GM12801 (cell line): Measurements from ENCODE around the gene SYNE2.

ENCODE experiments used
- CTCF ChIP-seq: IDR thresholded peaks from one replicate; pipeline ENCODE4 v1.5.1; 2011; ENCODE audit warnings: control low read depth; ENCODE audit not compliant: insufficient read length; ENCODE audit errors: extremely low read depth

Gene SYNE2

GRCh38 chr14:64221391-64222003 lies 368.7 kb downstream of the SYNE2 start:
- no peak for TF ChIP-seq CTCF

GRCh38 chr14:64225151-64225757 lies 372.4 kb downstream of the SYNE2 start:
- no peak for TF ChIP-seq CTCF

GRCh38 chr14:64227856-64228255 lies 375.1 kb downstream of the SYNE2 start:
- TF ChIP-seq CTCF: no peak

GRCh38 chr14:64229489-64229888 lies 376.7 kb downstream of the SYNE2 start:
- TF ChIP-seq CTCF: no peak

- no peak for TF ChIP-seq CTCF
These were observed 379.5 kb downstream of the SYNE2 start for GRCh38 chr14:64232095-64232838.

GRCh38 chr14:64232944-64233343 lies 380.1 kb downstream of the SYNE2 start:
- TF ChIP-seq CTCF: no peak

- no peak for TF ChIP-seq CTCF
These were observed 380.9 kb downstream of the SYNE2 start for GRCh38 chr14:64233531-64234190.
